GM10847 (cell line): ENCODE results near the gene PTPN14.

Source experiments
- POLR2A ChIP-seq: IDR thresholded peaks from 2 replicates; pipeline ENCODE4 v1.6.1; 2011; ENCODE audit not compliant: insufficient read length; ENCODE audit errors: extremely low read depth

Gene PTPN14

GRCh38 chr1:214400131-214400530 lies 151.3 kb downstream of the PTPN14 start:
- TF ChIP-seq POLR2A = no peak

GRCh38 chr1:214398490-214398889 lies 152.9 kb downstream of the PTPN14 start:
- TF ChIP-seq POLR2A = no peak

- no peak for TF ChIP-seq POLR2A
Observed at GRCh38 chr1:214397497-214397896, 153.9 kb downstream of the PTPN14 start.

- TF ChIP-seq POLR2A = no peak
Observed at GRCh38 chr1:214396330-214396729, 155.1 kb downstream of the PTPN14 start.

GRCh38 chr1:214393086-214393485 lies 158.3 kb downstream of the PTPN14 start:
- TF ChIP-seq POLR2A = no peak

GRCh38 chr1:214391873-214392645 lies 159.3 kb downstream of the PTPN14 start:
- no peak for TF ChIP-seq POLR2A

- no peak for TF ChIP-seq POLR2A
Observed at GRCh38 chr1:214389734-214390133, 161.7 kb downstream of the PTPN14 start.

GRCh38 chr1:214386747-214387146 lies 164.7 kb downstream of the PTPN14 start:
- no peak for TF ChIP-seq POLR2A

- no peak for TF ChIP-seq POLR2A
Observed at GRCh38 chr1:214386333-214386732, 165.1 kb downstream of the PTPN14 start.

GRCh38 chr1:214385428-214385827 lies 166.0 kb downstream of the PTPN14 start:
- TF ChIP-seq POLR2A = no peak

- TF ChIP-seq POLR2A = no peak
Observed at GRCh38 chr1:214384373-214385079, 166.9 kb downstream of the PTPN14 start.

GRCh38 chr1:214383381-214384372 lies 167.7 kb downstream of the PTPN14 start:
- TF ChIP-seq POLR2A = no peak

GRCh38 chr1:214380986-214381695 lies 170.3 kb downstream of the PTPN14 start:
- TF ChIP-seq POLR2A = no peak

GRCh38 chr1:214380396-214380795 lies 171.0 kb downstream of the PTPN14 start:
- no peak for TF ChIP-seq POLR2A
